CD4-positive, alpha-beta T cell (primary cell): Measurements from ENCODE around the gene KLK1. TPM values are rescaled to one million over a fixed set of nuclear protein-coding genes. Genes with fewer than 3 reads are reported as not detected.

ENCODE experiments used
- ATAC-seq: fragments of 200-7000 bp; cut with Tn5 transposase; one replicate; pipeline ENCODE4 v1.10.0; 2022; ENCODE audit warnings: mild to moderate bottlenecking; ENCODE audit not compliant: poor library complexity
- CTCF ChIA-PET: fragments of 350-600 bp; sonication (Branson Sonifier 250); formaldehyde crosslinking; loops from one replicate; lab custom pipeline; 2021; ENCODE audit warnings: antibody characterized with exemption, inconsistent platforms; lab: Charles Lee
- POLR2A ChIA-PET: fragments of 350-600 bp; sonication (Branson Sonifier 250); formaldehyde crosslinking; loops from one replicate; lab custom pipeline; 2021; ENCODE audit warnings: antibody characterized with exemption, inconsistent platforms; lab: Charles Lee
- DNase-seq, 14 experiments: peaks; one replicate each; pipeline ENCODE4 v3.0.0-alpha.2; 2013 to 2020; ENCODE audit warnings: mixed read lengths in 2 of 14
- H3K27ac ChIP-seq, 2 donors: one replicate each; pipeline versions ENCODE4 v1.5.1 to v1.7.0; 2013; ENCODE audit warnings: low read length in 2 of 2, low read depth in 1 of 2, mild to moderate bottlenecking in 1 of 2
- H3K27me3 ChIP-seq, 2 experiments: 1 replicate in 1 of 2; 2 replicates in 1 of 2; pipeline versions ENCODE4 v1.6.1 to v1.7.0; 2013; ENCODE audit warnings: low read length in 2 of 2, control low read depth in 1 of 2, mild to moderate bottlenecking in 1 of 2, moderate library complexity in 1 of 2; ENCODE audit not compliant: insufficient read depth in 2 of 2, control insufficient read depth in 1 of 2
- H3K36me3 ChIP-seq: one replicate; pipeline ENCODE4 v1.6.1; 2013; ENCODE audit warnings: low read length, control low read depth; ENCODE audit not compliant: insufficient read depth
- H3K4me1 ChIP-seq: one replicate; pipeline ENCODE4 v1.6.1; 2013; ENCODE audit warnings: low read length, control low read depth; ENCODE audit not compliant: insufficient read depth
- H3K4me3 ChIP-seq: one replicate; pipeline ENCODE4 v1.5.1; 2013; ENCODE audit warnings: mild to moderate bottlenecking, low read length, moderate library complexity
- H3K9me3 ChIP-seq, 2 experiments: 1 replicate in 1 of 2; 2 replicates in 1 of 2; pipeline versions ENCODE4 v1.6.1 to v1.7.0; 2013; ENCODE audit warnings: low read length in 2 of 2, mild to moderate bottlenecking in 2 of 2, control low read depth in 1 of 2, moderate library complexity in 1 of 2; ENCODE audit not compliant: control insufficient read depth in 1 of 2, insufficient read depth in 1 of 2
- H3K27ac Mint-ChIP-seq: one replicate; pipeline ENCODE4 v1.8.0; 2020; ENCODE audit warnings: mixed read lengths
- H3K27me3 Mint-ChIP-seq: one replicate; pipeline ENCODE4 v1.8.0; 2021; ENCODE audit warnings: mixed read lengths
- H3K36me3 Mint-ChIP-seq: one replicate; pipeline ENCODE4 v1.8.0; 2021; ENCODE audit warnings: low read depth, mixed read lengths
- H3K4me1 Mint-ChIP-seq: one replicate; pipeline ENCODE4 v1.8.0; 2021; ENCODE audit warnings: low read depth, mixed read lengths
- H3K4me3 Mint-ChIP-seq: one replicate; pipeline ENCODE4 v1.8.0; 2020; ENCODE audit warnings: mild to moderate bottlenecking, mixed read lengths
- H3K9me3 Mint-ChIP-seq: one replicate; pipeline ENCODE4 v1.8.0; 2020; ENCODE audit warnings: mixed read lengths
- intact Hi-C, 2 experiments: fragments of 100-400 bp; cut with DNase I in 1 of 2; cut with micrococcal nuclease in 1 of 2; formaldehyde crosslinking; loops; one replicate each; pipeline versions ENCODE4 v1.15.1 to v1.9.0; 2023 to 2025; cut with DNase I, micrococcal nuclease
- polyA plus RNA-seq, 2 donors: library from polyadenylated mRNA; unstranded; fragments of 120-200 nt; gene quantifications; one replicate each; pipeline ENCODE4 v1.2.1, GENCODE V29; 2013
- total RNA-seq, 174 experiments: library from RNA in 2 of 174; stranded (reverse) in 2 of 174; gene quantifications; one replicate each; pipeline ENCODE4 v1.2.3 and lab custom pipeline; 2021 to 2026
- TF ChIP-seq, protein P1 (sequence below): fragments of 200-600 bp; IDR thresholded peaks from one replicate; pipeline ENCODE4 v1.8.0; 2022; ENCODE audit warnings: antibody characterized with exemption, mild to moderate bottlenecking

KLK1 gene
- total RNA-seq = not detected
- 0.21 TPM for polyA plus RNA-seq (2013, experiment 1 of 2)
- polyA plus RNA-seq (2013, experiment 2 of 2) = 0.23 TPM
- 0 to 0.51 (median 0) reads per million in 172 experiments for total RNA-seq (lab: John Stamatoyannopoulos, UW)

DNA sequence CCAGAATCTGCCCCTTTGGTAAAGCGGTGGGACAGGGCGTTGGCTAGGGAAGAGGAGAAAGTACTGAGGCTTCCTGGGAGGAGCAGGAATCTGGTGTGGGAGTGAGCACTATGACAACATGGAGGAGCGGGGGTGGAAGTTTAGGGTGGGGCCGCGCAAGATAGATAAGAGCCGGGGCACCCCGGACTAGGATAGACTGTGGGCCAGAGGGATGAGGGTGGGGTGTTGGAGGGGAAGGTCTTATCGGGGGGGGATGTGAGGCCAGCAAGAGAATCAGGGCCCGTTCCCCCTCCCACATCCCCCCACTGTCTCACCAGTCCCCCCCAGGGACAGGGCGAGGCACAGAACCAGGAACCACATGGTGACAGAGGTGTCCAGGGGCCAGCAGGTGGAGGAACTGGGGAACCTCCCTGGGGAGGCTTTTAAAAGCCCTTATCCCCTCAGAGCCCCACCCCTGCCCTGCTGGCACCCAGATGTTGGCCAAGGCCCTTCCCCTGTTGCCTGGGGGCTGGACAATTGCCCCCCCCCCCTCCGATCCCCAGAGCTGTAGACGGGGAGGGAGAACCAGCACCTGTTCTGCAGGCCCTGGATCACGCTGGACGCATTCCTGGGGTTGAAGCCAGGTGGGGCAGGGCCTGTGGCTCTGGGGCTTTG is at the start of gene KLK1:
Gene KLK1, minus strand, starts transcription at position 399 of the 654 bp plus-strand sequence. Its CDS starts 39 bp downstream, at position 360.
- peaks cover 14% of the 10 kb centered on the region for H3K4me1 ChIP-seq
- no peak within 1 kb of the TSS for H3K4me3 Mint-ChIP-seq
- no peak within 1 kb of the TSS for H3K4me3 ChIP-seq
- DNase-seq (no peak), ATAC-seq (no peak)
- no peaks in the 10 kb centered on the region for H3K36me3 Mint-ChIP-seq
- ChIA-PET CTCF (no interaction called here), POLR2A (no interaction called here)
- peaks cover 18% of the 10 kb centered on the region for H3K4me1 Mint-ChIP-seq
- H3K36me3 ChIP-seq = no peaks in the 10 kb centered on the region
- H3K27me3 ChIP-seq = peaks cover 27 to 38% of the 10 kb centered on the region in 2 experiments
- intact Hi-C loops = no loop called here
- no peak within 1 kb of the TSS for H3K27ac ChIP-seq
- peaks cover 72% of the 10 kb centered on the region for H3K27me3 Mint-ChIP-seq
- no peak within 1 kb of the TSS for H3K27ac Mint-ChIP-seq
- peaks cover 0 to 25% of the 10 kb centered on the region in 2 experiments for H3K9me3 ChIP-seq
- TF ChIP-seq, protein P1, sequence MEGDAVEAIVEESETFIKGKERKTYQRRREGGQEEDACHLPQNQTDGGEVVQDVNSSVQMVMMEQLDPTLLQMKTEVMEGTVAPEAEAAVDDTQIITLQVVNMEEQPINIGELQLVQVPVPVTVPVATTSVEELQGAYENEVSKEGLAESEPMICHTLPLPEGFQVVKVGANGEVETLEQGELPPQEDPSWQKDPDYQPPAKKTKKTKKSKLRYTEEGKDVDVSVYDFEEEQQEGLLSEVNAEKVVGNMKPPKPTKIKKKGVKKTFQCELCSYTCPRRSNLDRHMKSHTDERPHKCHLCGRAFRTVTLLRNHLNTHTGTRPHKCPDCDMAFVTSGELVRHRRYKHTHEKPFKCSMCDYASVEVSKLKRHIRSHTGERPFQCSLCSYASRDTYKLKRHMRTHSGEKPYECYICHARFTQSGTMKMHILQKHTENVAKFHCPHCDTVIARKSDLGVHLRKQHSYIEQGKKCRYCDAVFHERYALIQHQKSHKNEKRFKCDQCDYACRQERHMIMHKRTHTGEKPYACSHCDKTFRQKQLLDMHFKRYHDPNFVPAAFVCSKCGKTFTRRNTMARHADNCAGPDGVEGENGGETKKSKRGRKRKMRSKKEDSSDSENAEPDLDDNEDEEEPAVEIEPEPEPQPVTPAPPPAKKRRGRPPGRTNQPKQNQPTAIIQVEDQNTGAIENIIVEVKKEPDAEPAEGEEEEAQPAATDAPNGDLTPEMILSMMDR = no peak
- H3K9me3 Mint-ChIP-seq = no peaks in the 10 kb centered on the region

DNA sequence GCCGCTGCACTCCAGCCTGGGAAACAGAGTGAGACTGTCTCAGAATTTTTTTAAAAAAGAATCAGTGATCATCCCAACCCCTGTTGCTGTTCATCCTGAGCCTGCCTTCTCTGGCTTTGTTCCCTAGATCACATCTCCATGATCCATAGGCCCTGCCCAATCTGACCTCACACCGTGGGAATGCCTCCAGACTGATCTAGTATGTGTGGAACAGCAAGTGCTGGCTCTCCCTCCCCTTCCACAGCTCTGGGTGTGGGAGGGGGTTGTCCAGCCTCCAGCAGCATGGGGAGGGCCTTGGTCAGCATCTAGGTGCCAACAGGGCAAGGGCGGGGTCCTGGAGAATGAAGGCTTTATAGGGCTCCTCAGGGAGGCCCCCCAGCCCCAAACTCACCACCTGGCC is 49.5 kb upstream of the KLK1 start, which contains the start of gene KLK2:
Gene KLK2, plus strand, starts transcription at position 384 of the 400 bp plus-strand sequence. CDS start 35 bp downstream, outside the sequence.
- H3K27ac Mint-ChIP-seq = no peak within 1 kb of the TSS
- H3K4me3 ChIP-seq = no peak within 1 kb of the TSS
- TF ChIP-seq, protein P1 = no peak
- H3K4me1 ChIP-seq = no peaks in the 10 kb centered on the region
- no peaks in the 10 kb centered on the region for H3K4me1 Mint-ChIP-seq
- H3K36me3 Mint-ChIP-seq = no peaks in the 10 kb centered on the region
- peaks cover 0 to 7% of the 10 kb centered on the region in 2 experiments for H3K9me3 ChIP-seq
- H3K27me3 Mint-ChIP-seq = peaks cover 41% of the 10 kb centered on the region
- H3K27ac ChIP-seq = no peak within 1 kb of the TSS
- peaks cover 9 to 43% of the 10 kb centered on the region in 2 experiments for H3K27me3 ChIP-seq
- ChIA-PET CTCF (no interaction called here), POLR2A (no interaction called here)
- ATAC-seq = no peak
- intact Hi-C loops = no loop called here
- no peak for DNase-seq
- no peak within 1 kb of the TSS for H3K4me3 Mint-ChIP-seq
- no peaks in the 10 kb centered on the region for H3K9me3 Mint-ChIP-seq
- no peaks in the 10 kb centered on the region for H3K36me3 ChIP-seq

DNA sequence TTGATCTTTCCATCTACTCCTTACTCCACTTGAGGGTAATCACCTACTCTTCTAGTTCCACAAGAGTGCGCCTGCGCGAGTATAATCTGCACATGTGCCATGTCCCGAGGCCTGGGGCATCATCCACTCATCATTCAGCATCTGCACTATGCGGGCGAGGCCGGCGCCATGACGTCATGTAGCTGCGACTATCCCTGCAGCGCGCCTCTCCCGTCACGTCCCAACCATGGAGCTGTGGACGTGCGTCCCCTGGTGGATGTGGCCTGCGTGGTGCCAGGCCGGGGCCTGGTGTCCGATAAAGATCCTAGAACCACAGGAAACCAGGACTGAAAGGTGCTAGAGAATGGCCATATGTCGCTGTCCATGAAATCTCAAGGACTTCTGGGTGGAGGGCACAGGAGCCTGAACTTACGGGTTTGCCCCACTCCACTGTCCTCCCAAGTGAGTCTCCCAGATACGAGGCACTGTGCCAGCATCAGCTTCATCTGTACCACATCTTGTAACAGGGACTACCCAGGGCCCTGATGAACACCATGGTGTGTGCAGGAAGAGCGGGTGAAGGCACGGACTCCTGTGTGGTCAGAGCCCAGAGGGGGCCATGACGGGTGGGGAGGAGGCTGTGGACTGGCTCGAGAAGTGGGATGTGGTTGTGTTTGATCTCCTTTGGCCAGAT is 47.0 kb upstream of the KLK1 start:
- Histone ChIP-seq H3K36me3 (no peaks in the 10 kb centered on the region), H3K4me3 (no peak overlapping the region), H3K4me1 (no peaks in the 10 kb centered on the region), H3K27ac (no peak overlapping the region), H3K27me3 (peaks cover 6 to 45% of the 10 kb centered on the region in 2 experiments), H3K9me3 (peaks cover 0 to 7% of the 10 kb centered on the region in 2 experiments)
- CTCF ChIA-PET = interaction anchor here (0.6 kb wide), 1 partner anchor 781 kb away, joined by 4 read pairs; no protein-coding TSS in a partner anchor
- TF ChIP-seq, protein P1 = no peak
- POLR2A ChIA-PET = no interaction called here
- intact Hi-C loops = no loop called here
- Mint-ChIP-seq H3K4me3 (no peak overlapping the region), H3K36me3 (no peaks in the 10 kb centered on the region), H3K9me3 (no peaks in the 10 kb centered on the region), H3K27ac (no peak overlapping the region), H3K4me1 (no peaks in the 10 kb centered on the region), H3K27me3 (peaks cover 60% of the 10 kb centered on the region)
- DNase-seq = no peak
- no peak for ATAC-seq
